ENCODE measurements around the gene KLHDC3. TPM values are rescaled to one million over a fixed set of nuclear protein-coding genes. Genes with fewer than 3 reads are reported as not detected.

The KLHDC3 gene
- total RNA-seq, 6 experiments from 2014 or later, result 26.4 to 46.2 (median 41.7) TPM

GRCh38 chr6:43019152-43019551 lies 5.1 kb downstream of the KLHDC3 start:
- Histone ChIP-seq H3K4me1 (peaks cover 0 to 24% (median 6%) of the 10 kb centered on the region in 4 donors), H3K27me3 (no peaks in the 10 kb centered on the region), H3K9me3 (no peaks in the 10 kb centered on the region), H3K4me3 (no peak overlapping the region), H3K36me3 (peaks cover 0 to 23% (median 6%) of the 10 kb centered on the region in 4 donors), H3K27ac (no peak overlapping the region)
- TF ChIP-seq CTCF (IDR thresholded peaks at IDR 0.05), result no peak
- no peak for TF ChIP-seq POLR2A (IDR thresholded peaks at IDR 0.05)
- DNase-seq, result no peak
- no peak for ATAC-seq
- intact Hi-C loops (cut with DNase I), result no loop called here
- 85% methylated on average over 2 of the region's 2 CpGs for WGBS (ENCODE audit: insufficient coverage, low coverage, low lambda C conversion rate, missing lambda C conversion rate)

GRCh38 chr6:43020052-43020705 lies 6.1 kb downstream of the KLHDC3 start:
- Histone ChIP-seq H3K4me1 (peaks cover 0 to 17% (median 2%) of the 10 kb centered on the region in 4 donors), H3K27me3 (no peaks in the 10 kb centered on the region), H3K36me3 (peaks cover 0 to 29% (median 9%) of the 10 kb centered on the region in 4 donors), H3K9me3 (no peaks in the 10 kb centered on the region), H3K4me3 (no peak overlapping the region), H3K27ac (no peak overlapping the region)
- 90% methylated on average over 2 of the region's 3 CpGs for WGBS (ENCODE audit: insufficient coverage, low coverage, low lambda C conversion rate, missing lambda C conversion rate)
- TF ChIP-seq CTCF (IDR thresholded peaks at IDR 0.05), result no peak
- no peak for TF ChIP-seq POLR2A (IDR thresholded peaks at IDR 0.05)
- DNase-seq, result no peak
- ATAC-seq, result no peak
- intact Hi-C loops (cut with DNase I), result no loop called here

GRCh38 chr6:43020847-43021246 lies 6.8 kb downstream of the KLHDC3 start:
- peak overlapping the region; percentile 88 to 96 (median 95) for H3K4me3 ChIP-seq
- no peak for TF ChIP-seq POLR2A (IDR thresholded peaks at IDR 0.05)
- no peak for TF ChIP-seq CTCF (IDR thresholded peaks at IDR 0.05)
- WGBS (ENCODE audit: insufficient coverage, low coverage, low lambda C conversion rate, missing lambda C conversion rate), result 53% methylated on average over 4 of the region's 5 CpGs
- intact Hi-C loops (cut with DNase I), result no loop called here
- no peaks in the 10 kb centered on the region for H3K27me3 ChIP-seq
- DNase-seq, result no peak
- H3K36me3 ChIP-seq, result peaks cover 0 to 36% (median 11%) of the 10 kb centered on the region in 4 donors
- peak; percentile 5 to 18 (median 10) for ATAC-seq
- H3K9me3 ChIP-seq, result no peaks in the 10 kb centered on the region
- H3K27ac ChIP-seq, result peak overlapping the region; percentile 16 to 81 (median 57)
- H3K4me1 ChIP-seq, result peaks cover 0 to 15% (median 2%) of the 10 kb centered on the region in 4 donors

GRCh38 chr6:43021270-43022047 lies 7.4 kb downstream of the KLHDC3 start, which contains the start of gene RRP36:
TSS of gene RRP36 (plus strand) at chr6:43021623. CDS start at chr6:43021655, 32 bp downstream.
- no peak for TF ChIP-seq CTCF (IDR thresholded peaks at IDR 0.05)
- peak; percentile 61 for TF ChIP-seq POLR2A (IDR thresholded peaks at IDR 0.05)
- intact Hi-C loops (cut with DNase I), result no loop called here
- ATAC-seq (peak; percentile 88 to 96 (median 93)), DNase-seq (peak; percentile 82 to 88 (median 86))
- peaks cover 0 to 42% (median 16%) of the 10 kb centered on the region in 4 donors for H3K36me3 ChIP-seq
- H3K9me3 ChIP-seq, result no peaks in the 10 kb centered on the region
- no peaks in the 10 kb centered on the region for H3K27me3 ChIP-seq
- 0% methylated on average over 9 of the region's 56 CpGs for WGBS (ENCODE audit: insufficient coverage, low coverage, low lambda C conversion rate, missing lambda C conversion rate)
- peaks cover 0 to 12% (median 2%) of the 10 kb centered on the region in 4 donors for H3K4me1 ChIP-seq
- H3K27ac ChIP-seq, result peak within 1 kb of the TSS; percentile 16 to 81 (median 57)
- H3K4me3 ChIP-seq, result peak within 1 kb of the TSS; percentile 88 to 96 (median 95)

Measured in right lobe of liver (tissue), 6 donors.